HAP-1 (cell line): ENCODE measurements around the gene IVL.

ENCODE experiments used
- DNase-seq, 2 experiments: peaks; one replicate each; pipeline ENCODE4 v3.0.0-alpha.2; 2016 to 2020; ENCODE audit warnings: low spot score in 2 of 2
- H3K27me3 ChIP-seq: fragments of 250-450 bp; sonication (Bioruptor Pico); 2 replicates; pipeline ENCODE4 v1.5.1; 2020; ENCODE audit warnings: low read depth, mild to moderate bottlenecking, moderate library complexity
- H3K36me3 ChIP-seq: fragments of 250-450 bp; sonication (Bioruptor Pico); replicated peaks from 2 replicates; pipeline ENCODE4 v1.5.1; 2020; ENCODE audit warnings: mild to moderate bottlenecking
- H3K4me1 ChIP-seq: fragments of 250-450 bp; sonication (Bioruptor Pico); 2 replicates; pipeline ENCODE4 v1.5.1; 2020; ENCODE audit warnings: mild to moderate bottlenecking
- H3K4me3 ChIP-seq: fragments of 250-450 bp; sonication (Bioruptor Pico); 2 replicates; pipeline ENCODE4 v1.5.1; 2020; ENCODE audit warnings: mild to moderate bottlenecking, moderate library complexity
- H3K9me3 ChIP-seq: fragments of 250-450 bp; sonication (Bioruptor Pico); 2 replicates; pipeline ENCODE4 v1.5.1; 2020; ENCODE audit warnings: mild to moderate bottlenecking, moderate library complexity
- in situ Hi-C: fragments of 300-500 bp; cut with MboI; formaldehyde crosslinking; loops from 3 replicates; pipeline ENCODE4 v1.14.3; 2020; ENCODE audit warnings: low sequenced_read_pairs, inconsistent platforms, mixed read lengths

IVL gene, protein sequence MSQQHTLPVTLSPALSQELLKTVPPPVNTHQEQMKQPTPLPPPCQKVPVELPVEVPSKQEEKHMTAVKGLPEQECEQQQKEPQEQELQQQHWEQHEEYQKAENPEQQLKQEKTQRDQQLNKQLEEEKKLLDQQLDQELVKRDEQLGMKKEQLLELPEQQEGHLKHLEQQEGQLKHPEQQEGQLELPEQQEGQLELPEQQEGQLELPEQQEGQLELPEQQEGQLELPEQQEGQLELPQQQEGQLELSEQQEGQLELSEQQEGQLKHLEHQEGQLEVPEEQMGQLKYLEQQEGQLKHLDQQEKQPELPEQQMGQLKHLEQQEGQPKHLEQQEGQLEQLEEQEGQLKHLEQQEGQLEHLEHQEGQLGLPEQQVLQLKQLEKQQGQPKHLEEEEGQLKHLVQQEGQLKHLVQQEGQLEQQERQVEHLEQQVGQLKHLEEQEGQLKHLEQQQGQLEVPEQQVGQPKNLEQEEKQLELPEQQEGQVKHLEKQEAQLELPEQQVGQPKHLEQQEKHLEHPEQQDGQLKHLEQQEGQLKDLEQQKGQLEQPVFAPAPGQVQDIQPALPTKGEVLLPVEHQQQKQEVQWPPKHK

DNA sequence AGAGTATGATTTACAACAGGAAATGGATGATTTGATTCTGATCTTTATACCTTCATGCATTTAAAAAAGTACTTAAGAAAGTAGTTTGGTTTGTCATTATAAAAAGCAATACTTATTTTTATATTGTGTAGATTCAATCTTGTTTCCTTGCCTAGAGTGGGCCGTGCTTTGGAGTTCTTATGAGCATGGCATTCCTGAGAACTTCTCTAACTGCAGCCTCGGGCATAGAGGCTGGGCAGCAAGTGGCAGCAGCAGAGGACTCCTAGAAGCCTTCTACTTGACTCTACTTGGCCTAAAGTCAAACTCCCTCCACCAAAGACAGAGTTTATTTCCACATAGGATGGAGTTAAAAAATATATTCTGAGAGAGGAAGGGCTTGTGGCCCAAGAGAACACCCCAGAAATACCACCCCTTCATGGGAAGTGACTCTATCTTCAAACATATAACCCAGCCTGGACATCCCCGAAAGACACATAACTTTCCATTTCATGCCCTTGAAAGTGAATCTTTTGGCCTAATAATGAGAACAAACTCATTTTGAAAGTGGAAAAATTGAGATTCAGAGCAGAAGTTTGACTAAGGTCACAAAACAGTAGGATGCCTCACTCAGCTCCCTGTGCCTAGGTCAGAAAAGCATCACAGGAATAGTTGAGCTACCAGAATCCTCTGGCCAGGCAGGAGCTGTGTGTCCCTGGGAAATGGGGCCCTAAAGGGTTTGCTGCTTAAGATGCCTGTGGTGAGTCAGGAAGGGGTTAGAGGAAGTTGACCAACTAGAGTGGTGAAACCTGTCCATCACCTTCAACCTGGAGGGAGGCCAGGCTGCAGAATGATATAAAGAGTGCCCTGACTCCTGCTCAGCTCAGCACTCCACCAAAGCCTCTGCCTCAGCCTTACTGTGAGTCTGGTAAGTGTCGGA is at the start of gene IVL:
IVL (plus strand) TSS at position 861 of the 916 bp plus-strand sequence. CDS start 1,252 bp downstream, outside the sequence.
- Histone ChIP-seq H3K9me3 (no peaks in the 10 kb centered on the region), H3K4me3 (no peak within 1 kb of the TSS), H3K4me1 (no peaks in the 10 kb centered on the region), H3K36me3 (no peaks in the 10 kb centered on the region), H3K27me3 (peaks cover 3% of the 10 kb centered on the region; the same call in 1 of the 2 replicates)
- in situ Hi-C loops: no loop called here
- no peak for DNase-seq

DNA sequence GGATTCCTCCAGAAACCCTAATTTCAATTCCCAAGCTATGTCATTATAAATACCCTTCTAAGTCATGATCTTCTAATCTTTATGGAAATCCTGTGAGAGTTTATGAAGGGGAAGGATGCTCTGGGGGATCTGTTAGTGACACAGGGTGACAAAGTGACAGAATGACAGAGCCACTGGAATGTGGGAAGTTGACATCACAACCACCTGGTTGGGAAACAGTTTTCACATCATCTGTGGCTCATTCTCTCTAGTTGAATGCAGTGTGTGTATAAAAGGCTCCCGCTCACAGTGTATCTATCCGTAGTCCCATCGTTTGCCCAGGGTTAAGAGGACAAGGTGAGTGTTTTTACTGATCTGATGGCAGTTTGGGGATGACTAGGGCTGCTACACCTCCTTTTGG is 48.6 kb upstream of the IVL start, which contains the start of gene LCE7A:
LCE7A (plus strand) TSS at position 301 of the 400 bp plus-strand sequence. CDS start 702 bp downstream, outside the sequence.
- Histone ChIP-seq H3K36me3 (no peaks in the 10 kb centered on the region), H3K4me3 (no peak within 1 kb of the TSS), H3K9me3 (no peaks in the 10 kb centered on the region), H3K27me3 (no peaks in the 10 kb centered on the region), H3K4me1 (no peaks in the 10 kb centered on the region)
- no peak for DNase-seq
- in situ Hi-C loops: no loop called here

DNA sequence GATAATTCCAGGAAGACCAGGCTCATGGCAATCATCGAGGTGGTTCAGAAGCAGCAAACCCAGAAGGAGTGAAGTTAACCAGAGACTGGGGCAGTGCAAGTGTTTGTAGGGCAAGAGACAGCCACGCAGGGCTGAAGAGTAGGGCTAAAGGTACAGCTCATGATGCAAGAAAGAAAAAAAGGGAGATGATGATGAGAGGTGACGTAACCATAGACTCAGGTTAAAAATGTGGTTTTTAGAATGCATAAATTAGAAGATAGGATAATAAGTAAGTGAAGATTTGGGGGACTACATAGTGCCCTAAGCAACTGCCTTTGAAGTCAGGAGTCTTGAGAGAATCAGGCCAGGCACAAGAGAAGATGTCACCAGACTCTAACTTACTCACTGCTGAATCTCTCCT is 48.2 kb upstream of the IVL start:
- no peak for DNase-seq
- Histone ChIP-seq H3K27me3 (no peaks in the 10 kb centered on the region), H3K4me1 (no peaks in the 10 kb centered on the region), H3K9me3 (no peaks in the 10 kb centered on the region), H3K4me3 (no peak overlapping the region), H3K36me3 (no peaks in the 10 kb centered on the region)
- in situ Hi-C loops: no loop called here

DNA sequence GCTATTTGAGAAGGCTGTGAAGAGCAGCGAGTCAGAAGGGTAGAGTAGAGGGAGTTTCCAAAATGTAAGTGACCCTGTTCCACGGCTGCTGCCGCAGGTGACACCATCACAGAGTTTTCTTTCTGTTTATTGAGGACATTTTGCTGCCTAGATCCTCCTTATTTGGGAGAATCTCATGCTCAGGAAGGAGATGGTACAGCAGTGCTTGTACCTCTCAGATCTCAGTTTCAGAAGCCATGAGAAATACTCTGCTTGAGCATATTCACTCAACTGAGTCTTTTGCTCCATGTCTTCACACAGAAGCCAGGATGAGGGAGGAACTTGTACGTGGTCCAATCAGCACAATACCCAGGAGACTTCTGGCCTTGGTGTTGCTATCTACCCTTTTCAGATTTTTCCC is 47.0 kb upstream of the IVL start:
- no peaks in the 10 kb centered on the region for H3K4me1 ChIP-seq
- no peaks in the 10 kb centered on the region for H3K9me3 ChIP-seq
- no peak overlapping the region for H3K4me3 ChIP-seq
- no peaks in the 10 kb centered on the region for H3K27me3 ChIP-seq
- no peak for DNase-seq
- no peaks in the 10 kb centered on the region for H3K36me3 ChIP-seq
- in situ Hi-C loops: no loop called here

DNA sequence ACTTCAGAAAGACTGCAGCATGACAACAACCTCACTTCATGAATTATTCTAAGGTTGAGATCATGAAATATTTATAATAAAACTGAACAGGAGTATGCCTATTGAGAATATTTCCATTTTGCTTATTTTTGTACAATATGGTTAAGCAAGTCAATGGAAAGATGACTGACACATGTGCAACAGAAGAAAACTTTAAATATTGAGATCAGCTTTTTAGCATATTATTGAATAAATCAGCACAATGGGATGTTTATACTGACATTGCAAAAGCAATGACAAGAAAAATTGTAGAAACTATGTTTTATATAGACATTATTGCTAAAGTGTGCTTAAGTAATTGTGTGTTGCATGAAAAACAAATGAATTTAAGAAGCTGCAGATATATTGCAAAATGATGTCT is 43.9 kb upstream of the IVL start:
- H3K27me3 ChIP-seq: no peaks in the 10 kb centered on the region
- no peaks in the 10 kb centered on the region for H3K4me1 ChIP-seq
- no peaks in the 10 kb centered on the region for H3K9me3 ChIP-seq
- DNase-seq: no peak
- H3K36me3 ChIP-seq: no peaks in the 10 kb centered on the region
- H3K4me3 ChIP-seq: no peak overlapping the region
- in situ Hi-C loops: no loop called here

DNA sequence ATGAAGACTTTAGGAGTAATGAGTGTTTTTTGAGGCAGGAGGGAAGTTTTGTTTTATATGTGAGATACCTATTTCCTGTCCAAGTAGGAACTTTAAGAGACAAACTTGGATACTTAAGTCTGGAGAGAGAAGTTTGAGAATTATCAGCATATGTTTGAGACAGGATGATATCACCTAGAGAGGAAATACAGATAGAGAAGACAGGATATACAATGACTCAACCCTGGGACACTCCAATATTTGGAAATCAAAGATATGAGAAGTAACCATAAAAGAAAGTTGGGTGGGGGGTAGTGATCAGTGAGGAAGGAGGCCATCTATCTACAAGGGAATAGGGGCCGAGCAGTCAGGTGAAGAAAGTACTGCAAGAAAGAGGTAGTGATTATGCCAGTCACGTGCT is 42.0 kb upstream of the IVL start:
- Histone ChIP-seq H3K4me3 (no peak overlapping the region), H3K9me3 (no peaks in the 10 kb centered on the region), H3K27me3 (no peaks in the 10 kb centered on the region), H3K36me3 (no peaks in the 10 kb centered on the region), H3K4me1 (no peaks in the 10 kb centered on the region)
- no peak for DNase-seq
- in situ Hi-C loops: no loop called here

DNA sequence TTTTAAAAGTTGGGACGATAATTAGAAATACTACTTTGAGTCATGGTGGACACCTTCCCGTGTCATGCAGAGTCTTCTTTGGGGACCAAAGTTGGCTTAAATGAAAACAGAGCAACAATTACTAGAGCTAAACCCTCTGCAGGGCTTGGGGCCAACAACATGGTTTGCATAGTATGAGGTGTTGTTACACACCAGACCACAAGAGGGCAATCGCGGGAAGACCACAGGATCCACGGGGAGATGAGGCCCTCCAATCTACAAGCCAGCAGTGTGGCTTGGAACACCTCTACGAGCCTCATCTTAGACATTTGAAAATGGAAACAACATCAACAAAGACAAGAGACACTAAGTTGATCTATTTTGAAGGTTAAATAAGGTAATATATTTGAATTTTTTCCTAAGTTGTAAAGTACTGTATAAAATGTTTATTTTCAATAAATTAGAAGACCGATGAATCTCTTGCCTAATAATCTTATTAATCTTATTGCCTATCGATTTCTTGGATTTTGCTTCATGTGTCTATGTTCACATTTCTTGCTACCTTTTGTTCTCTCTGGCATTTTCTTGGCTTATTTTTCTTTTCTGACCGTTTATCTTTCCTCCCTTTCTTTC is 38.4 kb upstream of the IVL start:
- Histone ChIP-seq H3K4me3 (no peak overlapping the region), H3K27me3 (no peaks in the 10 kb centered on the region), H3K9me3 (no peaks in the 10 kb centered on the region), H3K36me3 (no peaks in the 10 kb centered on the region), H3K4me1 (no peaks in the 10 kb centered on the region)
- in situ Hi-C loops: no loop called here
- peak; percentile 36 to 80 for DNase-seq

DNA sequence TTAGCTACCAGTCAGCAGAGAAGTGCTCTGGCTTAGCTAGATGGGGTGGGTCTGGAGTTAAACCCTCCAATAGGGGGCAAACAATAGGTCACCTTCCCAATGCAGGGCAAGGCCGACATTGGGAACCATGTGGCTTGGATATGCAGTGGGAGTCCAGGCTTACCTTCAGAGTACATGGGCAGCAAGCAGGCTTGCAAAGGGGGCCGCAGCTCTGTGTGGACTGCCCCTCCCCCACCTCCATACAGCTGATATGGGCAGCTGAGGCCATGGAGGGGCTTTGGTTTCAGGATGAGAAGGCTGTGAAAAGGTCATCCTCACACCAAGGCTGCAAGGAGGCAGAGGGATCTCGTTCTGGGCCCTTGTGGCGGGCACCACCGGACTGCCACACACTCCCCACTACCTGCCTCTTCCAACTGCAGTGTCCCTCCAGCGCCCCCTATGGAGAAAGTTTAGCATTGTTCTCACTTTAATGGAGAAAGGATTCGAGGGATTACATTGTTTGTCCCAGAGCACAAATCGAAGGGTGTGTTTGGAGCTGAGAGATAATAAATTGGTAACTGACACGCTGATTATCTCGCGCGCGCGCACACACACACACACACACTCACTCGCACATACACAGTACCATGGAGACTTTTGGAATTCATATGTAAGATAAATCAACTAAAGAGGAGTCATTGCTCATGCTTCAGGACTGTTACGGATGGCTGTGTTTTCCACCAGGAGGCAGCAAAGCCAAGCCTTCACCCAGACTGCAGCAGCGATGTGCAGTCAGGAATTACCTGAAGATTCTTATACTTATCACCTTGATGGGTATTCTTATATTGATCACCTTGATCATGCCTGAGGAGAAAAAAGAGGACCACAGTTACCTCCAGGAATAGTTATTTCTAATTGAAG is 37.3 kb upstream of the IVL start:
- H3K4me3 ChIP-seq: no peak overlapping the region
- in situ Hi-C loops: no loop called here
- no peaks in the 10 kb centered on the region for H3K36me3 ChIP-seq
- no peaks in the 10 kb centered on the region for H3K9me3 ChIP-seq
- no peaks in the 10 kb centered on the region for H3K27me3 ChIP-seq
- peak in 1 of 2 experiments; percentile 53 for DNase-seq
- H3K4me1 ChIP-seq: no peaks in the 10 kb centered on the region

DNA sequence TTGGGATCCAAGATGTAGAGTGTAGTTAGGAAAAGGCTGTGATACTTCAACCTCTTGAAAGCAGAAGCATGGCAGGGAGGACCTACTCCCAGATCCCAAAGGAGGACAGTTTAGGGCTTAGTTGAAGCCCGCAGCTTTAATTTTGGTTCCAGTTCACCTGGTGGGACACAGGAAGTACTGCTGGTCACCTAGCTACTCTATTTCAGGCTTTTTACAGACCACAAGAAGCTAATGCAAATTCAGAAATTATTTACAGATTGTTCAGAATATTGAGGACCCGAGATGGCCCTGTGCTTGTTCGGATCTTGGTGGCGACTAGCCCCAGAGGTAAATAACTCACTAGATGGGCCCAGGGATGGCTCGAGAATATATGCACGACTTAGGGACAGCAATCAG is 36.6 kb upstream of the IVL start:
- Histone ChIP-seq H3K9me3 (no peaks in the 10 kb centered on the region), H3K27me3 (no peaks in the 10 kb centered on the region; the same call in 1 of the 2 replicates), H3K36me3 (no peaks in the 10 kb centered on the region), H3K4me3 (no peak overlapping the region), H3K4me1 (no peaks in the 10 kb centered on the region)
- no peak for DNase-seq
- in situ Hi-C loops: no loop called here

DNA sequence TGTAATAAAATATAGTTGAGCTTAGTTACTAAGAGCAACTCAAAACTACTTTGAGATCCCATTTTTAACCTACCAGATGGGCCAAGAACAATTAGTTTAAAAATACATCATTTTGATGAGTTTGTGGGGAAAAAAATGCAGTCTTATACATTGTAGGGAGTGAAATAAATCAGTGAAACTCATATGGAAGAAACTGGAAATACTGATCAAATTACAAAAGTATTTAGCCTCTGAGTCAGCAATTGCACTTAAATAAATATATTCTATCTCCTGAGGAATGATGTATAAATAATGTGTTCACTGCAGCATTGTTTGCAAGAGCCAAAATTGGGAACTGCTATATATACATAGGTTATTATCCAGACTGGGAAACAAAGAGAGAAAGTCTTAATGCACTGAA is 34.9 kb upstream of the IVL start:
- H3K4me1 ChIP-seq: no peaks in the 10 kb centered on the region
- no peak for DNase-seq
- no peaks in the 10 kb centered on the region for H3K9me3 ChIP-seq
- in situ Hi-C loops: no loop called here
- no peak overlapping the region for H3K4me3 ChIP-seq
- H3K36me3 ChIP-seq: no peaks in the 10 kb centered on the region
- no peaks in the 10 kb centered on the region; the same call in 1 of the 2 replicates for H3K27me3 ChIP-seq

DNA sequence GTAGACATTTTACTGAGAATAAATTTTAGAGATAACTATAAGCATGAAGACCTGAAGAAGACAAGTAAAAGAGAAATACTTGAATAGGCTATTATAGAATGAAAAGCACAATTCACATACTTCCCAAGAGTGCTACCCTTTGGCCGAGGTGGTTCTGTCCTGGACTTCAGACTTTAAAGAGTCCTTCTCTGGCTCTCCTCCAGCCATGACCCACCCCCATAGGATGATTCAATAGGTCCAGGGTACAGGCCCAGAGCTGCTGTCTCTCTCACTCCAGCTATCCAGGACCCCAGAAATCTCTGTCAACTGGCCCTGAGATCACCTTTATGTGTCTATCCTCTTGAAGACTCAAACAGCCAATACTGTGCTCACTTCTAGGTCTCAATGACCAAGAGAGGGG is 31.5 kb upstream of the IVL start:
- no peaks in the 10 kb centered on the region; the same call in 1 of the 2 replicates for H3K27me3 ChIP-seq
- no peak overlapping the region for H3K4me3 ChIP-seq
- H3K9me3 ChIP-seq: no peaks in the 10 kb centered on the region
- no peaks in the 10 kb centered on the region for H3K36me3 ChIP-seq
- no peaks in the 10 kb centered on the region for H3K4me1 ChIP-seq
- no peak for DNase-seq
- in situ Hi-C loops: no loop called here

DNA sequence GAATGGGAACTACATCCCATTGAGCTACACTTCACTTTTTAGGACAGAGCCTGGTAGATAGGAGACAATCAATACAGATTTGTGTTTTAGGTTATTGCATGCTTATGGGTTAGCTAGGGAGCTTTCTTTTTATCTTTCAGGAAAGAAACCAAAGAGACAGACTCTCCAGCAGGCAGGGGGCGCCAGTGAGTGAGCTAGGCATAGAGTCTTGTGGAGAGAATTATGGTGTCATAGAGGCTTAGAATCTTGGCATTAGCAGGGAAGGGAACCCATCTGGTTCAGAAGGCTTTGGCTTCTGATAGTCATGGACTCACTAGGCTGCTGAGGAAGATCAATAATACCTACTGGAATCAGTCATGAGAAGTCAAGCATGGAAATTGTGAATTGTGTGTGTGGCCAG is 30.3 kb upstream of the IVL start, which contains the start of gene SMCP:
SMCP (plus strand) TSS at position 281 of the 400 bp plus-strand sequence. CDS start 6,101 bp downstream, outside the sequence.
- Histone ChIP-seq H3K36me3 (no peaks in the 10 kb centered on the region), H3K27me3 (no peaks in the 10 kb centered on the region; the same call in 1 of the 2 replicates), H3K4me3 (no peak within 1 kb of the TSS), H3K4me1 (no peaks in the 10 kb centered on the region), H3K9me3 (no peaks in the 10 kb centered on the region)
- peak in 1 of 2 experiments; percentile 60 for DNase-seq
- in situ Hi-C loops: no loop called here
